Psoas muscle (tissue), 8 donors: ENCODE results near the gene HOXB2. TPM values are rescaled to one million over a fixed set of nuclear protein-coding genes. Genes with fewer than 3 reads are reported as not detected.

Experiments used
- ATAC-seq, 4 donors: fragments of 200-7000 bp; cut with Tn5 transposase; one replicate each; pipeline ENCODE4 v1.9.1; 2020; ENCODE audit warnings: moderate library complexity in 3 of 4, mild to moderate bottlenecking in 2 of 4
- DNase-seq, 2 donors: peaks; one replicate each; pipeline ENCODE4 v3.0.0-alpha.2; 2020
- H3K27ac ChIP-seq: fragments of 200-600 bp; one replicate; pipeline ENCODE4 v1.8.0; 2022
- H3K27me3 ChIP-seq, 3 donors: fragments of 200-600 bp in 1 of 3; one replicate each; pipeline versions ENCODE4 v1.6.1 to v1.8.0; 2013 to 2022; ENCODE audit warnings: low read length in 2 of 3, mild to moderate bottlenecking in 2 of 3, moderate library complexity in 1 of 3; ENCODE audit not compliant: insufficient read depth in 3 of 3
- H3K36me3 ChIP-seq, 2 donors: fragments of 200-600 bp in 1 of 2; one replicate each; pipeline versions ENCODE4 v1.6.1 to v1.8.0; 2013 to 2022; ENCODE audit warnings: low read depth in 1 of 2, mild to moderate bottlenecking in 1 of 2, moderate library complexity in 1 of 2; ENCODE audit not compliant: insufficient read depth in 1 of 2
- H3K4me1 ChIP-seq: fragments of 200-600 bp; one replicate; pipeline ENCODE4 v1.8.0; 2022
- H3K4me3 ChIP-seq: fragments of 200-600 bp; one replicate; pipeline ENCODE4 v1.8.0; 2022; ENCODE audit warnings: mild to moderate bottlenecking
- H3K9me3 ChIP-seq: fragments of 200-600 bp; one replicate; pipeline ENCODE4 v1.8.0; 2022
- WGBS, 3 donors: extraction: QIAGEN DNeasy Blood & Tissue Kit; methylation state at CpG; one replicate each; pipeline versions ENCODE4 v1.1.6 to v1.1.7; 2013; 5-methylcytosine and 5-hydroxymethylcytosine counted together
- intact Hi-C, 2 donors: fragments of 100-400 bp; cut with DNase I; formaldehyde crosslinking; loops; one replicate each; pipeline versions ENCODE4 v1.11.0 to v1.14.2; 2022
- polyA plus RNA-seq, 3 donors: library from polyadenylated mRNA; stranded (reverse); fragments of 200-250 nt; gene quantifications; one replicate each; pipeline ENCODE4 v1.2.3, GENCODE V29; 2013
- total RNA-seq, 4 donors: library from RNA; stranded (reverse); fragmentation: NEBNext Ultra II Directional in 2 of 4; extraction: Animal tissue kit (Norgen Biotek cat#: 25700) in 2 of 4; gene quantifications; one replicate each; pipeline versions ENCODE4 v1.2.1 to v1.2.4, GENCODE V29; 2021 to 2023
- TF ChIP-seq, protein P1 (sequence below): fragments of 200-600 bp; IDR thresholded peaks from one replicate; pipeline ENCODE4 v1.8.0; 2022; ENCODE audit warnings: antibody characterized with exemption
- donor health status: healthy with polysubstance abuse.
- donor health status: DM: no; HTN: no; CAD: no; lungs with moderate emphysema.
- donor health status: Bipolar disorder and iron deficiency.
- donor health status: healthy.
- donor health status: DM: yes; HTN: yes; CAD: no.
- donor health status: DM: no; HTN: no; CAD: no.
- donor health status: DM: no; HTN: no; CAD: no.
- donor health status: DM: yes; HTN: yes; CAD: no.

The HOXB2 gene
- total and polyA plus RNA-seq, 7 donors = 3.1 to 12.9 (median 5.0) TPM

DNA sequence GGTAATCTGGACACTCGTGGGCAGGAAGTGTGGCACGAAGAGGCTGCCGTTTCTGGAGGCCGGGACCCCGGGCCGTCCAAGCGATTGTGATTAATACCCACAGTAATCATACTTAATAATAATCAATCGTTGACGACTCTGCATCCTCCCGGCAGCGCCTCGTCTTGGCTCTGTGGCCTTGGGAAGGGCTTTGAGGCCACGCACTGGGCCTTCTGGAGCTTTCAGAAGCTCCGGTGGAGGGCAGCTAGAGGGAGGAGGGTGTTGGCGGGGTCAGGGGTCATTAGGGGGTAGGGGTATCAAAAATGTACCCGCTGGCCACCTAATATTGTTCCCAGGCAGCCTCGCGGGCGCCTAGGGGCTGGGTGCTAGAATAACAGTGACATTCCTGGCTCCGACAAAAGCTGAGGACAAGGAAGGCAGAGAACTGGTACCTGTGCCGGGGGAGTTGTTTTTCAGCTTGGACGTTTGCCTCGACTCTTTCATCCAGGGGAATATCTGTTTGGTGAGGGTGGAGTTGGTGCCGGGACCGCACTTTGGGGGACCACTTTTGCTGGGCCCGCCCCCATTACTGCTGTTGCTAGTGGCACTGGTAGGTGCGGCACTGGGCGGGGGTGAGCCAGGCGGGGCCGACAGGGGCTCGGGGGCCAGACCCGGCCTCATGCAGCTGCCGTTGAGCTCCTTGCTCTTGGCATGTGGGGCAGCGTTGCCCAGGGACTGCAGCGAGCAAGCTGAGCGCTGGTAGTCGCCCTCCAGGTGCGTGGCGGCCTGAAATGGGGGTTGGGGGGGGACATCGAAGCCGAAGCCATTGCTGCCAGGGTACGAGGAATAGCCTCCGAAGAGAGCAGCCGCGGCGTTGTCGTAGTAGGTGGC lies 6.9 kb upstream of the HOXB2 start:
- Histone ChIP-seq H3K27ac (no peak overlapping the region), H3K36me3 (peaks cover 0 to 8% of the 10 kb centered on the region in 2 donors), H3K4me3 (no peak overlapping the region), H3K4me1 (peaks cover 2% of the 10 kb centered on the region), H3K9me3 (no peaks in the 10 kb centered on the region), H3K27me3 (peaks cover 0 to 8% (median 2%) of the 10 kb centered on the region in 3 donors)
- DNase-seq (no peak), ATAC-seq (no peak)
- intact Hi-C loops = no loop called here
- 76 to 77% (median 77%) methylated on average over 47 of the region's 47 CpGs for WGBS, 3 donors
- TF ChIP-seq, protein P1, sequence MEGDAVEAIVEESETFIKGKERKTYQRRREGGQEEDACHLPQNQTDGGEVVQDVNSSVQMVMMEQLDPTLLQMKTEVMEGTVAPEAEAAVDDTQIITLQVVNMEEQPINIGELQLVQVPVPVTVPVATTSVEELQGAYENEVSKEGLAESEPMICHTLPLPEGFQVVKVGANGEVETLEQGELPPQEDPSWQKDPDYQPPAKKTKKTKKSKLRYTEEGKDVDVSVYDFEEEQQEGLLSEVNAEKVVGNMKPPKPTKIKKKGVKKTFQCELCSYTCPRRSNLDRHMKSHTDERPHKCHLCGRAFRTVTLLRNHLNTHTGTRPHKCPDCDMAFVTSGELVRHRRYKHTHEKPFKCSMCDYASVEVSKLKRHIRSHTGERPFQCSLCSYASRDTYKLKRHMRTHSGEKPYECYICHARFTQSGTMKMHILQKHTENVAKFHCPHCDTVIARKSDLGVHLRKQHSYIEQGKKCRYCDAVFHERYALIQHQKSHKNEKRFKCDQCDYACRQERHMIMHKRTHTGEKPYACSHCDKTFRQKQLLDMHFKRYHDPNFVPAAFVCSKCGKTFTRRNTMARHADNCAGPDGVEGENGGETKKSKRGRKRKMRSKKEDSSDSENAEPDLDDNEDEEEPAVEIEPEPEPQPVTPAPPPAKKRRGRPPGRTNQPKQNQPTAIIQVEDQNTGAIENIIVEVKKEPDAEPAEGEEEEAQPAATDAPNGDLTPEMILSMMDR = no peak

DNA sequence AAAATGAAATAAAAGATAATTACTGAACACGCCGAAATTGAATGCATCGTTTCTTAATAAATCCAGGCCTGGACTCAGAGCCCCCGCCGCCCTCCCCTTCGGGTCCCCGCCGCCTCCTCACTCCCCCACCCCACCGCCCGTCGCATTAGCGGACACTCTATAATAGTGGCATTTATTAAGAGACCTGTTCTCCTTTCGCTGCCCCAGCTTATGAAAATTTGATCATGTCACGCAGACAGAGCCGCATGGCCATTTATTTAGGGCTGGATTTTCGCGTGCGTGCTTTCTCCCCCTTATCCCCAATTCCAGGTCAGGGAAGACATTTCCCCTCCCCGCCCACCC lies 6.3 kb upstream of the HOXB2 start:
- Histone ChIP-seq H3K4me3 (no peak overlapping the region), H3K4me1 (no peaks in the 10 kb centered on the region), H3K27ac (no peak overlapping the region), H3K36me3 (peaks cover 0 to 8% of the 10 kb centered on the region in 2 donors), H3K9me3 (no peaks in the 10 kb centered on the region), H3K27me3 (peaks cover 0 to 8% (median 2%) of the 10 kb centered on the region in 3 donors)
- WGBS, 3 donors = 71 to 86% (median 81%) methylated on average over 19 of the region's 19 CpGs
- no peak for ATAC-seq
- TF ChIP-seq, protein P1 = no peak
- intact Hi-C loops = no loop called here
- DNase-seq = no peak

DNA sequence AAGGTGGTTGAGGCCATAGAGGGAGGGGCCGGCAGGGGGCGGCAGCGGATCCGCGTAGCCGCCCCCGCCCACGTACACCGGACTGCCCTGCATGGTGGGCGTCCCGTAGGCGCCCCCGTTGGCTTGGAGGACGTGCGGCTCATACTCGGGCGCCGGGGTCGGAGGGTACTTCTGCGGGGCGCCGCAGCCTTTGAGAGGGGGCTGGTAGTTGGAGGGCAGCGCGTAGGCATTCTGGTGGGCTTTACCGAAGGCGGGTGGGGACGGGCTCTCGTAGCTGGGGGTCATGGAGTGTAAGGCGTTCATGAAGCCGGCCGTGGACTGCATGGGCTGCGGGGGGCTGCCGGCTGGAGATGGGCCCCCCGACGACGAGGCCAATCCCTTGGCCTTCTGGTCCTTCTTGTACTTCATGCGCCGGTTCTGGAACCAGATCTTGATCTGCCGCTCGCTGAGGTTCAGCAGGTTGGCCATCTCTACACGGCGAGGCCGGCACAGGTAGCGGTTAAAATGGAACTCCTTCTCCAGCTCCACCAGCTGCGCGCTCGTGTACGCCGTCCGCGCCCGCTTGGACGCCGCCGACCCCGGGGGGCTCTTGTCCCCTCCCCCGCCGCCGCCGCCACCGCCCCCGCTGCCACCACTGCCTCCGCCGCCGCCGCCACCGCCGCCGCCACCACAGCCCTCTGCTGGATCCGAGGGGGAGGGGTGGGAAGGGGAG lies 5.7 kb upstream of the HOXB2 start:
- intact Hi-C loops = no loop called here
- H3K27me3 ChIP-seq = peaks cover 0 to 8% (median 2%) of the 10 kb centered on the region in 3 donors
- TF ChIP-seq, protein P1 = no peak
- WGBS, 3 donors = 61 to 62% (median 61%) methylated on average over 56 to 70 of the region's 70 CpGs
- no peak overlapping the region for H3K4me3 ChIP-seq
- ATAC-seq = no peak
- DNase-seq = no peak
- H3K36me3 ChIP-seq = peaks cover 0 to 8% of the 10 kb centered on the region in 2 donors
- peaks cover 2% of the 10 kb centered on the region for H3K4me1 ChIP-seq
- H3K9me3 ChIP-seq = no peaks in the 10 kb centered on the region
- H3K27ac ChIP-seq = no peak overlapping the region

DNA sequence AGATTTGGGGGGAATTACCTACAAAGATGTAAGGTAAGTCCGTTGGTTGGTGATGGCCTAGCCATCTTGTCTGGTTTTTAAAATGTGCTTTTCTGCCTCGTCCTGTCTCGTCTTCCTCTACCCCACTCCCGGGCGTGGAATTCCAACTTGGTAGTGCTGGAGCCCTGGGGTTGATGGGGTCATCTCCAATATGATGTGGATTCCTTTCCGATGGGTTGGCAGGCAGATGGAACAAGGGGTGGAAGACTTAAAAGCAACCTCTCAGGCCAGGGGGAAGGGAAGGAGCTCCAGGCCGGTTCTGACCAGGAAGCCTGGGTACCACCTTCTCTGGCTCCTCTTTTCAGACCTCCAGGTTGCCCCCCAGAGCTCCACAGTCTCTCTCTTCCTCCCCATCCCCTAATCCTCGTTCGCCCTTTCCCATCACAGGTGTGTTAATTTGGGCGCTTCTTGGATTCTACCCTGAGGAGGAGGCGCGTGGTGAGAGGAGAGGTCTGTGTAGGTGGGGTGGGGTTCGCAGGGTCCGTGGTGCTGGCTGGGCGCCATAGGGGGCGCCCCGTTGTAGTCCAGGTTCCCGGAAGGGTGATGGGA lies 5.1 kb upstream of the HOXB2 start:
- WGBS, 3 donors = 78 to 80% (median 78%) methylated on average over 18 of the region's 18 CpGs
- H3K27me3 ChIP-seq = peaks cover 0 to 5% (median 2%) of the 10 kb centered on the region in 3 donors
- H3K9me3 ChIP-seq = no peaks in the 10 kb centered on the region
- H3K36me3 ChIP-seq = peaks cover 0 to 8% of the 10 kb centered on the region in 2 donors
- DNase-seq = no peak
- H3K27ac ChIP-seq = no peak overlapping the region
- intact Hi-C loops = no loop called here
- H3K4me1 ChIP-seq = peaks cover 5% of the 10 kb centered on the region
- TF ChIP-seq, protein P1 = no peak
- no peak for ATAC-seq
- no peak overlapping the region for H3K4me3 ChIP-seq
